Colonic mucosa (tissue), 4 donors: Measurements from ENCODE around the gene MAGEA4. TPM values are rescaled to one million over a fixed set of nuclear protein-coding genes. Genes with fewer than 3 reads are reported as not detected.

Experiments
- DNase-seq: peaks from one replicate; pipeline ENCODE4 v3.0.0-alpha.2; 2020
- H3K27ac ChIP-seq: fragments of 200-600 bp; one replicate; pipeline ENCODE4 v1.8.0; 2021
- H3K27me3 ChIP-seq: fragments of 200-600 bp; one replicate; pipeline ENCODE4 v1.8.0; 2021
- H3K36me3 ChIP-seq: fragments of 200-600 bp; one replicate; pipeline ENCODE4 v1.8.0; 2021
- H3K4me1 ChIP-seq: fragments of 200-600 bp; one replicate; pipeline ENCODE4 v1.8.0; 2021; ENCODE audit warnings: mild to moderate bottlenecking
- H3K4me3 ChIP-seq: fragments of 200-600 bp; one replicate; pipeline ENCODE4 v1.8.0; 2021
- H3K9ac ChIP-seq, 2 donors: one replicate each; pipeline ENCODE4 v1.7.0; 2013; ENCODE audit warnings: control low read depth in 2 of 2, low read depth in 2 of 2, low read length in 2 of 2
- H3K9me3 ChIP-seq: fragments of 200-600 bp; one replicate; pipeline ENCODE4 v1.8.0; 2021
- CTCF ChIP-seq: fragments of 200-600 bp; IDR thresholded peaks from one replicate; pipeline ENCODE4 v1.8.0; 2022; ENCODE audit warnings: antibody characterized with exemption, mild to moderate bottlenecking
- intact Hi-C: fragments of 100-400 bp; cut with DNase I; formaldehyde crosslinking; loops from one replicate; pipeline ENCODE4 v1.14.1; 2022
- total RNA-seq, 2 donors: library from RNA; stranded (reverse); fragmentation: NEBNext Ultra II Directional in 1 of 2; extraction: Animal tissue kit (Norgen Biotek cat#: 25700) in 1 of 2; gene quantifications; one replicate each; pipeline ENCODE4 v1.2.1, GENCODE V29; 2021
- donor health status: healthy.
- donor health status: DM: no; HTN: no; CAD: no.
- donor health status: DM: no; HTN: no; CAD: no.

The MAGEA4 gene
- total RNA-seq, 2 donors from 2014 or later, result not detected

GRCh38 chrX:151962034-151962433, 49.3 kb downstream of the MAGEA4 start:
- intact Hi-C loops, result no loop called here

GRCh38 chrX:151966236-151966635, 53.5 kb downstream of the MAGEA4 start:
- intact Hi-C loops, result no loop called here
- Histone ChIP-seq H3K36me3 (no peaks in the 10 kb centered on the region), H3K4me3 (no peak overlapping the region), H3K9me3 (no peaks in the 10 kb centered on the region), H3K27me3 (no peaks in the 10 kb centered on the region), H3K9ac (no peak overlapping the region), H3K27ac (no peak overlapping the region), H3K4me1 (no peaks in the 10 kb centered on the region)
- TF ChIP-seq CTCF, result no peak
- no peak for DNase-seq

More at GRCh38 chrX:151962034-151962433, 49.3 kb downstream of the MAGEA4 start:
- no peak overlapping the region for H3K27ac ChIP-seq
- no peak overlapping the region for H3K9ac ChIP-seq
- H3K27me3 ChIP-seq, result no peaks in the 10 kb centered on the region
- no peaks in the 10 kb centered on the region for H3K4me1 ChIP-seq
- TF ChIP-seq CTCF, result no peak
- no peaks in the 10 kb centered on the region for H3K36me3 ChIP-seq
- no peak overlapping the region for H3K4me3 ChIP-seq
- DNase-seq, result no peak
- no peaks in the 10 kb centered on the region for H3K9me3 ChIP-seq

GRCh38 chrX:151970027-151970426, 57.3 kb downstream of the MAGEA4 start:
- intact Hi-C loops, result no loop called here
- Histone ChIP-seq H3K27me3 (no peaks in the 10 kb centered on the region), H3K36me3 (no peaks in the 10 kb centered on the region), H3K27ac (no peak overlapping the region), H3K9me3 (no peaks in the 10 kb centered on the region), H3K4me3 (no peak overlapping the region), H3K9ac (no peak overlapping the region), H3K4me1 (no peaks in the 10 kb centered on the region)
- DNase-seq, result no peak
- no peak for TF ChIP-seq CTCF

GRCh38 chrX:151970661-151971060, 58.0 kb downstream of the MAGEA4 start:
- Histone ChIP-seq H3K4me1 (no peaks in the 10 kb centered on the region), H3K27ac (no peak overlapping the region)
- intact Hi-C loops, result no loop called here

GRCh38 chrX:151973060-151973661, 60.5 kb downstream of the MAGEA4 start:
- Histone ChIP-seq H3K9ac (peak overlapping the region; percentile 8 to 42), H3K27ac (no peak overlapping the region), H3K4me3 (peak overlapping the region; percentile 50), H3K4me1 (no peaks in the 10 kb centered on the region), H3K36me3 (no peaks in the 10 kb centered on the region), H3K27me3 (no peaks in the 10 kb centered on the region), H3K9me3 (no peaks in the 10 kb centered on the region)
- TF ChIP-seq CTCF, result no peak
- intact Hi-C loops, result no loop called here
- DNase-seq, result no peak

More at GRCh38 chrX:151970661-151971060, 58.0 kb downstream of the MAGEA4 start:
- peak; percentile 32 for DNase-seq
- no peak overlapping the region for H3K9ac ChIP-seq
- H3K27me3 ChIP-seq, result no peaks in the 10 kb centered on the region
- no peaks in the 10 kb centered on the region for H3K36me3 ChIP-seq
- no peak overlapping the region for H3K4me3 ChIP-seq
- H3K9me3 ChIP-seq, result no peaks in the 10 kb centered on the region
- TF ChIP-seq CTCF, result no peak
